ENCODE data around the gene STRIP1.

Gene STRIP1

GRCh38 chr1:110086961-110087360, 52.5 kb downstream of the STRIP1 start:
- TF ChIP-seq EZH2 (optimal IDR thresholded peaks at IDR 0.05; ENCODE audit: low read depth, low read length) = no peak
- TF ChIP-seq, protein P1, sequence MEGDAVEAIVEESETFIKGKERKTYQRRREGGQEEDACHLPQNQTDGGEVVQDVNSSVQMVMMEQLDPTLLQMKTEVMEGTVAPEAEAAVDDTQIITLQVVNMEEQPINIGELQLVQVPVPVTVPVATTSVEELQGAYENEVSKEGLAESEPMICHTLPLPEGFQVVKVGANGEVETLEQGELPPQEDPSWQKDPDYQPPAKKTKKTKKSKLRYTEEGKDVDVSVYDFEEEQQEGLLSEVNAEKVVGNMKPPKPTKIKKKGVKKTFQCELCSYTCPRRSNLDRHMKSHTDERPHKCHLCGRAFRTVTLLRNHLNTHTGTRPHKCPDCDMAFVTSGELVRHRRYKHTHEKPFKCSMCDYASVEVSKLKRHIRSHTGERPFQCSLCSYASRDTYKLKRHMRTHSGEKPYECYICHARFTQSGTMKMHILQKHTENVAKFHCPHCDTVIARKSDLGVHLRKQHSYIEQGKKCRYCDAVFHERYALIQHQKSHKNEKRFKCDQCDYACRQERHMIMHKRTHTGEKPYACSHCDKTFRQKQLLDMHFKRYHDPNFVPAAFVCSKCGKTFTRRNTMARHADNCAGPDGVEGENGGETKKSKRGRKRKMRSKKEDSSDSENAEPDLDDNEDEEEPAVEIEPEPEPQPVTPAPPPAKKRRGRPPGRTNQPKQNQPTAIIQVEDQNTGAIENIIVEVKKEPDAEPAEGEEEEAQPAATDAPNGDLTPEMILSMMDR (IDR thresholded peaks at IDR 0.05; ENCODE audit: low read length) = no peak
- TF ChIP-seq EZH2phosphoT487 (IDR thresholded peaks at IDR 0.05; ENCODE audit: low read length) = no peak
- H3K4me2 ChIP-seq (ENCODE audit: low read depth, low read length) = no peak overlapping the region
- no peak overlapping the region for H3K27ac ChIP-seq (ENCODE audit: low read length)
- no peaks in the 10 kb centered on the region for H4K20me1 ChIP-seq (ENCODE audit: insufficient read depth, low read length)
- H2AFZ ChIP-seq (ENCODE audit: low read length) = no peak overlapping the region
- no peaks in the 10 kb centered on the region for H3K79me2 ChIP-seq (ENCODE audit: low read length)
- no peaks in the 10 kb centered on the region for H3K9me2 ChIP-seq (replicated peaks; ENCODE audit: insufficient read depth, low read length)
- no peak overlapping the region for H3K4me3 ChIP-seq (ENCODE audit: low read length)
- no peak overlapping the region for H3K9ac ChIP-seq (ENCODE audit: low read length)
- no peaks in the 10 kb centered on the region for H3K4me1 ChIP-seq (ENCODE audit: low read length)
- H3K9me3 ChIP-seq (replicated peaks; ENCODE audit: insufficient read depth, low read length) = no peaks in the 10 kb centered on the region
- no peak for DNase-seq
- H3F3A ChIP-seq (ENCODE audit: insufficient read depth, low read length) = no peaks in the 10 kb centered on the region
- no peaks in the 10 kb centered on the region for H3K36me3 ChIP-seq (replicated peaks; ENCODE audit: insufficient read depth, low read length)
- H3K27me3 ChIP-seq (replicated peaks; ENCODE audit: insufficient read depth, low read length) = peaks cover 18% of the 10 kb centered on the region

DNA sequence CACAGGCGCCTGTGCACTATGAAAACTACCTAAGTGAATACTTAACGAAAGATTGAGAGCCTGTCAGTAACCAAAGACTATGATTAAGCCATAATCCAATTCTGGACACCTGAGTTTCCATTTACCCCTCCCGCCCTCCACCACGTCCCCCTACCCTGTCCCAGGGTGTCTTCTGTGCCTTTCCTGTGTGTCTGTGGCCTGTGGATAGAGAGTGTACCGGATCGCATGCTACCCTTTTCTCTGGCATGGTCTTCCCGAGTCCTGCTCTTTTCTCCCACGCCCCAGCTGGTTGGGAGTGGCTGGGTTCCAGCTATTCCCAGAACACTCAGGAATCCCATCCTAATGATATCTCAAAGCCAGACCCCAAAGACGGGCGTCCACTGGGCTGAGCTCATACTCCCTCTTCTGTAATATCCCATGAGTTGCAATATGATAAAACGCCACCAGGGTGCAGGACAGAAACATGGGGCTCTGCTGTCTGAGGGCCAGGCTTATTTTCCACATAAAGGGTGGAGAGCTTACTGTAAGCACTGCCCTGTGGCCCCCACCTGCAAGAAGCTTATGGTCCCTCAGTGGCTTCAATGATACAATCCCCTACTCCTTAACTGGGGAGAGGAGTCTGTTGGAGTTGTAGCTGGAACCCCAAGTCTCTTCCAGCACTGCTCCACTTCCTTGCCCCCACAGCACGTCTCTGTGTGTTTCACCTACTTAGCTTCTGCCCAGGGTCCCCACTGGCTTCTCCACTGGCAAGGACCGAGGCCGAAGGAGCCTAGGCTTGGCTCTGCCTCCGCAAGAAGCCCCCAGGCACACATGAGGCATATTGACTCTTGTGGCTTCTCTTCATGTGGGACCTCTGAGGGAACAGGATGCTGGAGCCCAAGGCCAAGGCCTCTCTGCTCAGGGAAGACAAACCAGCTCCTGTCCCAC, 53.7 kb downstream of the STRIP1 start:
- Histone ChIP-seq H3K27me3 (replicated peaks; ENCODE audit: insufficient read depth, low read length) (peaks cover 18% of the 10 kb centered on the region), H3K9me2 (replicated peaks; ENCODE audit: insufficient read depth, low read length) (no peaks in the 10 kb centered on the region), H3K9me3 (replicated peaks; ENCODE audit: insufficient read depth, low read length) (no peaks in the 10 kb centered on the region), H4K20me1 (ENCODE audit: insufficient read depth, low read length) (no peaks in the 10 kb centered on the region), H3K27ac (ENCODE audit: low read length) (no peak overlapping the region), H3K79me2 (ENCODE audit: low read length) (no peaks in the 10 kb centered on the region), H3K9ac (ENCODE audit: low read length) (no peak overlapping the region), H3K4me1 (ENCODE audit: low read length) (no peaks in the 10 kb centered on the region), H3K4me3 (ENCODE audit: low read length) (no peak overlapping the region), H3F3A (ENCODE audit: insufficient read depth, low read length) (no peaks in the 10 kb centered on the region), H3K4me2 (ENCODE audit: low read depth, low read length) (no peak overlapping the region), H3K36me3 (replicated peaks; ENCODE audit: insufficient read depth, low read length) (no peaks in the 10 kb centered on the region), H2AFZ (ENCODE audit: low read length) (no peak overlapping the region)
- no peak for TF ChIP-seq EZH2 (optimal IDR thresholded peaks at IDR 0.05; ENCODE audit: low read depth, low read length)
- TF ChIP-seq, protein P1 (IDR thresholded peaks at IDR 0.05; ENCODE audit: low read length) = peak; percentile 53
- TF ChIP-seq EZH2phosphoT487 (IDR thresholded peaks at IDR 0.05; ENCODE audit: low read length) = no peak
- DNase-seq = peak; percentile 19

GRCh38 chr1:110088739-110089316, 54.4 kb downstream of the STRIP1 start:
- no peak overlapping the region for H3K4me2 ChIP-seq (ENCODE audit: low read depth, low read length)
- no peaks in the 10 kb centered on the region for H3F3A ChIP-seq (ENCODE audit: insufficient read depth, low read length)
- DNase-seq = no peak

More at GRCh38 chr1:110088739-110089316, 54.4 kb downstream of the STRIP1 start:
- TF ChIP-seq EZH2phosphoT487 (IDR thresholded peaks at IDR 0.05; ENCODE audit: low read length) = no peak
- TF ChIP-seq EZH2 (optimal IDR thresholded peaks at IDR 0.05; ENCODE audit: low read depth, low read length) = no peak
- TF ChIP-seq, protein P1 (IDR thresholded peaks at IDR 0.05; ENCODE audit: low read length) = no peak
- no peak overlapping the region for H3K9ac ChIP-seq (ENCODE audit: low read length)
- no peaks in the 10 kb centered on the region for H3K9me3 ChIP-seq (replicated peaks; ENCODE audit: insufficient read depth, low read length)
- H3K27me3 ChIP-seq (replicated peaks; ENCODE audit: insufficient read depth, low read length) = peaks cover 15% of the 10 kb centered on the region
- no peak overlapping the region for H3K4me3 ChIP-seq (ENCODE audit: low read length)
- no peaks in the 10 kb centered on the region for H3K4me1 ChIP-seq (ENCODE audit: low read length)
- no peaks in the 10 kb centered on the region for H3K79me2 ChIP-seq (ENCODE audit: low read length)
- no peaks in the 10 kb centered on the region for H3K9me2 ChIP-seq (replicated peaks; ENCODE audit: insufficient read depth, low read length)
- no peaks in the 10 kb centered on the region for H3K36me3 ChIP-seq (replicated peaks; ENCODE audit: insufficient read depth, low read length)
- no peaks in the 10 kb centered on the region for H4K20me1 ChIP-seq (ENCODE audit: insufficient read depth, low read length)
- H2AFZ ChIP-seq (ENCODE audit: low read length) = no peak overlapping the region
- no peak overlapping the region for H3K27ac ChIP-seq (ENCODE audit: low read length)

Data from MM.1S (cell line).